GM18858 (cell line): ENCODE measurements around the gene RABIF.
"Not testable (repeated sequence)": the region's sequence is repeated elsewhere in the genome, so short reads cannot be mapped to it uniquely, and the experiment has no call there.

Experiments
- ATAC-seq: cut with Tn5 transposase; IDR thresholded peaks from one replicate; pipeline ENCODE4 v1.9.1; 2021; ENCODE audit not compliant: unreplicated experiment

RABIF gene

DNA sequence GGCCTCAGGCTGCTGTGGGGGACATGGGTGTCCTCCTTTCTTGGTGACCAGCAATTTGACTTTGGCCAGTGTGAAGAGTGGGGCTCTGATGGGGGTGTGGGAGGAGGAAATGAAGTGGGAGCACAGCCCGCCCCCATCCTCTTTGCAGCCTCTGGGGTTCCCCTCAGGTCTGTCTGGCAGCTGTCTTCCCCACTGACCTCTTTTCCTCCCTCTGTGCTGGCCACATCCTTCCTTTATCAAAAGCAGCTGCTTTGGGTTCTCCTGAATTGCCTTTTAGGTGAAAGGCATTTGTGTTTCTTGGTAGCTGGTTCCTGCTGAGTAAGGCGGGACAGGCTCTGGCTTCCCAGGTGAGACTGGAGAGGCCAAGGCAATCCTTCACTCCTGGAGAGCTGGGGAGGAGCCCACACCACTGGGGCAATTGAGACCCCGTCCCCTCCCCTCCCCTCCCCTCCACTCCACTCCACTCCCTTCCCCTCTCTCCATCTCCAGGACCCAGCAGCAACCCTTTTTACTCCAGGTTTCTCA, 53.3 kb downstream of the RABIF start:
- no peak for ATAC-seq

DNA sequence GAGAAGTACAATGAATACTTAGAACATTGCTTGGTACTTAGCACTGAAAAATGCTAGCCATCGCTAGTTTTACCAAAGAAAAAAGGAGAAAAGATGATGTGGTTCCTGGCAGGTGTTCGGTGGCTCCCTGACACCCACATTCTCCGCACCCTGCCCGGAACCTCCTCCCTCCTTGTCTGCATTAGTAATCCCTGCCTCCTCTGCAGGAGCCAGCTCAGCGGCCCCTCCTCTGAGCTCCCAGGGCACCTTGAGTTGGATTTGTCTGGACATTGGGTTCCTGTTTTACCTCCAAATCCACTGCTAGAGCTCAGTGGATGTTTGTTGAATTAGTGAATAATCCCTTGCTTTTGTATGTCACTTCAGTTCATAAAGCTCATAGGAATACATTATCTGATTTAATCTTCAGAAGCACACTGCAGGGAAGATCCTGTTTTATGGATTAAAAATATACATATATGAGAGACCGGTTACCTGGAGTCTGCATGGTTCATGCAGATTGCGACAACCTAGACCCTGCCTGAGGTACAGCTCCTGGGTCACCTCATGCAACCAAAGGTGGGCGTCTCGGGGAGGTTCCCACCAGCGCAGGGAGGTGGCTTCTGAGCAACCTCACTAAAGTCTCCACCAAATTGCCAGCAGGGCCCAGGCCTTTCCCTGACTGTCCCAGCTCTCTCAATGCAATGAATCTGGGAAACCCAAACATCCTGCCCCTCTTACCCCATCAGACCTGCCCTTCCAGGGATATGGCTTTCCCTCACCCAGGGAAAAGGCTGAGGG, 54.0 kb downstream of the RABIF start:
- no peak for ATAC-seq

DNA sequence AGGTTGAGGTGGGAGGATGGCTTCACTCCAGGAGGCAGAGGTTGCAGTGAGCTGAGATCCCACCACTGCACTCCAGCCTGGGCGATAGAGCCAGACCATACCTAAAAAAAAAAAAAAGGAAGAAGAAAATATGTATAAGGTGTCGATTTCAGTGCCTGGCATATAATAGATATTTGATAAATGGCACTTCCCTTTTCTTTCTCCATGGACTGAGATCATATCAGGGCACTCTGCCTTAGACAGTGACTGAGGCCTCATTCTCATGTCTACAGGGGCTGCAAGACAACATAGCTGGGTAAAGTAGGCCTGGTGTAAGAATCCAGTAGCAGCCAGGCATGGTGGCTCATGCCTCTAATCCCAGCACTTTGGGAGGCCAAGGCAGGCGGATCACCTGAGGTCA, 57.0 kb downstream of the RABIF start:
- no peak for ATAC-seq

DNA sequence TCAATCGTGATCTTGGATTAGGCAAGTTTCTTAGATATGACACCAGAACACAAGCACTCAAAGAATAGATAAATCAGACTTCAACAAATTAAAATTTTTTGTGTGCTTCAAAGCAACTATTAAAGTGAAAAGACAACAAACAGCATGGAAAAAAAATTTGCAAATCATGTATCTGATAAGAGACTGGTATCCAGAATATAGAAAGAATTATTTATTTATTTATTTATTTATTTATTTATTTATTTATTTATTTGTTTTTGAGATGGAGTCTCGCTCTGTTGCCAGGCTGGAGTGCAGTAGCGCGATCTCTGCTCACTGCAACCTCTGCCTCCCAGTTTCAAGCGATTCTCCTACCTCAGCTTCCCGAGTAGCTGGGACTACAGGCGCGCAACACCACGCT, 59.7 kb downstream of the RABIF start:
- not testable (repeated sequence) for ATAC-seq
